ENCODE measurements around the gene DEFB124. TPM values are rescaled to one million over a fixed set of nuclear protein-coding genes. Genes with fewer than 3 reads are reported as not detected.

The DEFB124 gene
- total RNA-seq, 1 experiment from 2014 or later = not detected

DNA sequence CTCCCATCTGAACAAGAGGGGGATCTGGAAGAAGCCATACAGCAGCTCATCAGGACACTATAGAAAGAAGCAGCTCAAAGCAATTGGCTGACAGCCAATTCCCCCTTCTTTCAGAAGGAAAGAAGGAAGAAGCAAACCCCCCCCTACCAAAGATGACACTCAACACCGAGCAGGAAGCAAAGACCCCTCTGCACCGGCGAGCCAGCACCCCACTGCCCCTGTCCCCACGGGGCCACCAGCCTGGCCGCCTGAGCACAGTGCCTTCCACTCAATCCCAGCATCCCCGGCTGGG, 1.3 kb upstream of the DEFB124 start:
- intact Hi-C loops (cut with micrococcal nuclease) = no loop called here
- Mint-ChIP-seq H3K27ac (ENCODE audit: low read depth, unreplicated experiment) (no peak overlapping the region), H3K27me3 (ENCODE audit: insufficient read depth, unreplicated experiment) (no peaks in the 10 kb centered on the region), H3K9me3 (ENCODE audit: unreplicated experiment) (no peaks in the 10 kb centered on the region), H3K36me3 (ENCODE audit: insufficient read depth, unreplicated experiment) (no peaks in the 10 kb centered on the region), H3K4me3 (ENCODE audit: unreplicated experiment) (no peak overlapping the region), H3K4me1 (ENCODE audit: insufficient read depth, unreplicated experiment) (peaks cover 15% of the 10 kb centered on the region)
- no peak for DNase-seq (ENCODE audit: unreplicated experiment)
- POLR2A ChIA-PET = no interaction called here
- CTCF ChIA-PET = interaction anchor here (0.9 to 6.4 kb wide), 4 partner anchors 16 to 1940 kb away, joined by 3 to 54 read pairs (median 18); no protein-coding TSS in a partner anchor
- TF ChIP-seq, protein P1, sequence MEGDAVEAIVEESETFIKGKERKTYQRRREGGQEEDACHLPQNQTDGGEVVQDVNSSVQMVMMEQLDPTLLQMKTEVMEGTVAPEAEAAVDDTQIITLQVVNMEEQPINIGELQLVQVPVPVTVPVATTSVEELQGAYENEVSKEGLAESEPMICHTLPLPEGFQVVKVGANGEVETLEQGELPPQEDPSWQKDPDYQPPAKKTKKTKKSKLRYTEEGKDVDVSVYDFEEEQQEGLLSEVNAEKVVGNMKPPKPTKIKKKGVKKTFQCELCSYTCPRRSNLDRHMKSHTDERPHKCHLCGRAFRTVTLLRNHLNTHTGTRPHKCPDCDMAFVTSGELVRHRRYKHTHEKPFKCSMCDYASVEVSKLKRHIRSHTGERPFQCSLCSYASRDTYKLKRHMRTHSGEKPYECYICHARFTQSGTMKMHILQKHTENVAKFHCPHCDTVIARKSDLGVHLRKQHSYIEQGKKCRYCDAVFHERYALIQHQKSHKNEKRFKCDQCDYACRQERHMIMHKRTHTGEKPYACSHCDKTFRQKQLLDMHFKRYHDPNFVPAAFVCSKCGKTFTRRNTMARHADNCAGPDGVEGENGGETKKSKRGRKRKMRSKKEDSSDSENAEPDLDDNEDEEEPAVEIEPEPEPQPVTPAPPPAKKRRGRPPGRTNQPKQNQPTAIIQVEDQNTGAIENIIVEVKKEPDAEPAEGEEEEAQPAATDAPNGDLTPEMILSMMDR (IDR thresholded peaks at IDR 0.05; ENCODE audit: unreplicated experiment) = no peak
- no TSS peak for BruUV-seq (replicated peaks)

DNA sequence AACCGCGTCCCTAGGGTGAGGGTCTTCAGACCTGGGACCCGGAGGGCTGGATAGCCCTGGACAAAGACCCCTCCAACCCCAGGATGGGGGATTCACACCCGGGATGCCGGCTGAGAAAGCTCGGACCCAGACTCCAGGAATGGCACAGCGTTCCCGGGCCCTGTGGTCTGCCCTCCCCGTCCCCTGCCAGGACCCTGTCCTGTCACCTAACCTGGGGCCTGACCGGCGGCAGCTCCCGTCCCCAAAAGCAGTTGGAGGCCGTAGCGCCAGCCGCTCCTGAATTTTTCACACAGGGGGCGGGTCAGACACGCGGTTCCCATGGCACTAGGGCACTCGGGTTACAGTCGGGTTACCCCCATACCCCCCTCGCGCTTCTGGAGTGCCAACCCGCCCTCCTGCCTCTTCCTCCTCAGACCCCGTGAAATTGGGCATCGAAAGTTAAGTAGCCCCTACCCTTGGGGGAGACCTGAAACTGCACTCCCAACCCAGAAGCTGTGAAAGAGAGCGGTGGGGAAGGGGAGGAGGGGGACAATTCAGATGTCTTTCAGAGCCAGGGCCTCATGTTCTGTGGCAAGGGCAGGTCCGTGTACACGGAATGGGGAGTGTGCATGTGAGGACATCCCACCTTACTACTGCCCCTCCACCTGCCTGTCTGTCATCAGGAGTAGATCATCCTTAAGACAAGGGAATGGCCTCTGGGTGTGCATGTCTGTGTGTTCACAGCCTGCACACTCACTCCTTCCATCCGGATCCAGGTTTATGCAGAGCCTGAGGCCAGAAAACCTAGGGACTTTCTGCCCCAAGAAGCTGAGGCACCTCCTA, 756 bp upstream of the DEFB124 start:
- TF ChIP-seq, protein P1 (IDR thresholded peaks at IDR 0.05; ENCODE audit: unreplicated experiment) = no peak
- intact Hi-C loops (cut with micrococcal nuclease) = no loop called here
- Mint-ChIP-seq H3K9me3 (ENCODE audit: unreplicated experiment) (no peaks in the 10 kb centered on the region), H3K4me1 (ENCODE audit: insufficient read depth, unreplicated experiment) (peaks cover 15% of the 10 kb centered on the region), H3K27me3 (ENCODE audit: insufficient read depth, unreplicated experiment) (no peaks in the 10 kb centered on the region), H3K27ac (ENCODE audit: low read depth, unreplicated experiment) (no peak overlapping the region), H3K4me3 (ENCODE audit: unreplicated experiment) (no peak overlapping the region), H3K36me3 (ENCODE audit: insufficient read depth, unreplicated experiment) (no peaks in the 10 kb centered on the region)
- no TSS peak for BruUV-seq (replicated peaks)
- ChIA-PET CTCF (interaction anchor here (0.9 to 6.4 kb wide), 4 partner anchors 16 to 1939 kb away, joined by 3 to 54 read pairs (median 18); no protein-coding TSS in a partner anchor), POLR2A (no interaction called here)
- DNase-seq (ENCODE audit: unreplicated experiment) = no peak

DNA sequence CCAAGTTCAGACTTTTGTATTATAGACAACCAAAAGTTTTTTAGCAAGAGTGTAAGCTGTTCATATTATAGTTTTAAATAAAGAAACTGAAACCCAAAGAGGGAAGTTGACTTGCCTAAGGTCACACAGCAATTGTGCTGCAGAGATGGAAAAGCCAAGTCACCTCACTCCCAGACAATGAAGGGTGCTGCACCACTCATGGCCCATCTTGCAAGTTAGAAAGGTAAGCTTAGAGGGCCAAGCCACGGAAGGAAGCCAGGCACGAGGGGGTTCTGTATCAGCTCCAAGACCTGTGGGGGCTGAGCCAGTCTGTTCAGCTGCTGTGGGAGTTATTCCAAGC, 860 bp downstream of the DEFB124 start:
- POLR2A ChIA-PET = interaction anchor here (0.8 kb wide), 1 partner anchor 69 kb away, joined by 4 read pairs; no protein-coding TSS in a partner anchor

More for the DNA sequence above, 860 bp downstream of the DEFB124 start:
- H3K36me3 Mint-ChIP-seq (ENCODE audit: insufficient read depth, unreplicated experiment) = no peaks in the 10 kb centered on the region
- CTCF ChIA-PET = interaction anchor here (0.8 to 6.4 kb wide), 4 partner anchors 14 to 139 kb away, joined by 3 to 54 read pairs (median 18); no protein-coding TSS in a partner anchor
- no peak overlapping the region for H3K4me3 Mint-ChIP-seq (ENCODE audit: unreplicated experiment)
- peaks cover 15% of the 10 kb centered on the region for H3K4me1 Mint-ChIP-seq (ENCODE audit: insufficient read depth, unreplicated experiment)
- TF ChIP-seq, protein P1 (IDR thresholded peaks at IDR 0.05; ENCODE audit: unreplicated experiment) = no peak
- no TSS peak for BruUV-seq (replicated peaks)
- H3K9me3 Mint-ChIP-seq (ENCODE audit: unreplicated experiment) = no peaks in the 10 kb centered on the region
- no peak for DNase-seq (ENCODE audit: unreplicated experiment)
- intact Hi-C loops (cut with micrococcal nuclease) = no loop called here
- no peak overlapping the region for H3K27ac Mint-ChIP-seq (ENCODE audit: low read depth, unreplicated experiment)
- H3K27me3 Mint-ChIP-seq (ENCODE audit: insufficient read depth, unreplicated experiment) = no peaks in the 10 kb centered on the region

Data from MCF 10A (cell line).